Panc1 (cell line): ENCODE measurements around the gene C2orf81.

ENCODE experiments used
- POLR2AphosphoS5 ChIP-seq: IDR thresholded peaks from 2 replicates; pipeline ENCODE4 v1.6.1; 2012; ENCODE audit warnings: mild to moderate bottlenecking, low read depth, low read length, moderate library complexity
- TF ChIP-seq, protein P1 (sequence below): fragments of 450-650 bp; IDR thresholded peaks from 2 replicates; pipeline ENCODE4 v1.5.1; 2017; ENCODE audit warnings: mild to moderate bottlenecking

DNA sequence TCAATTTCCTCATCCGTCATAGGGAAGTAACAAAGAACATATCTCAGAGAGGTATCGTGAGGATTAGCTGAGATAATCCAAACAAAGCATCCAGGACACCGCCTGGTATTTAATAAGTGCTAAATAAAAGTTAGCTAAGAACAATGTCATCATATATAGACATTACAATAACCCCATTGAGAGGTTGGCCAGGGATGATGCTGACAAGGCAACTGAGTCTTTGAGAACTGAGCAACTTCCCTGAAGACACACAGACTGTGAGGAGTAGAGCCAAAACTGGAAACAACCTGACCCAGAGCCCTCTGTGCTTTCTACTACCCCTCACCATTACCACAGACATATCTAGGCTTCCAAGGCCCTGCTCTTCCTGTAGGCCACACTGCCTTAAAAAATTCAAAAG is 39.7 kb downstream of the C2orf81 start:
- TF ChIP-seq, protein P1, sequence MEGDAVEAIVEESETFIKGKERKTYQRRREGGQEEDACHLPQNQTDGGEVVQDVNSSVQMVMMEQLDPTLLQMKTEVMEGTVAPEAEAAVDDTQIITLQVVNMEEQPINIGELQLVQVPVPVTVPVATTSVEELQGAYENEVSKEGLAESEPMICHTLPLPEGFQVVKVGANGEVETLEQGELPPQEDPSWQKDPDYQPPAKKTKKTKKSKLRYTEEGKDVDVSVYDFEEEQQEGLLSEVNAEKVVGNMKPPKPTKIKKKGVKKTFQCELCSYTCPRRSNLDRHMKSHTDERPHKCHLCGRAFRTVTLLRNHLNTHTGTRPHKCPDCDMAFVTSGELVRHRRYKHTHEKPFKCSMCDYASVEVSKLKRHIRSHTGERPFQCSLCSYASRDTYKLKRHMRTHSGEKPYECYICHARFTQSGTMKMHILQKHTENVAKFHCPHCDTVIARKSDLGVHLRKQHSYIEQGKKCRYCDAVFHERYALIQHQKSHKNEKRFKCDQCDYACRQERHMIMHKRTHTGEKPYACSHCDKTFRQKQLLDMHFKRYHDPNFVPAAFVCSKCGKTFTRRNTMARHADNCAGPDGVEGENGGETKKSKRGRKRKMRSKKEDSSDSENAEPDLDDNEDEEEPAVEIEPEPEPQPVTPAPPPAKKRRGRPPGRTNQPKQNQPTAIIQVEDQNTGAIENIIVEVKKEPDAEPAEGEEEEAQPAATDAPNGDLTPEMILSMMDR: no peak
- TF ChIP-seq POLR2AphosphoS5: no peak
